ENCODE data around the gene OASL.

- no peak for TF ChIP-seq POLR2A (IDR thresholded peaks at IDR 0.05; ENCODE audit: low read length)
- TF ChIP-seq HDAC2 (IDR thresholded peaks at IDR 0.05): no peak
These were observed 34.7 kb downstream of the OASL start for GRCh38 chr12:121004253-121004815.
